Neural cell (in vitro differentiated cells): Measurements from ENCODE around the gene DAP. TPM values are rescaled to one million over a fixed set of nuclear protein-coding genes. Genes with fewer than 3 reads are reported as not detected.

Experiments
- H2AFZ ChIP-seq: fragments of 200-600, 300-800 bp; sonication (generic), shearing (Covaris generic); 2 replicates; pipeline ENCODE4 v1.6.0; 2014; ENCODE audit warnings: low read depth, mild to moderate bottlenecking, antibody characterized with exemption, low read length, moderate library complexity
- H3F3A ChIP-seq: fragments of 200-600 bp; shearing (Covaris generic); 2 replicates; pipeline ENCODE4 v1.6.1; 2016; ENCODE audit warnings: mild to moderate bottlenecking, moderate library complexity, mixed read lengths, antibody characterized with exemption, low read length; ENCODE audit not compliant: insufficient read depth, poor library complexity, severe bottlenecking
- H3K27ac ChIP-seq: fragments of 200-600, 300-800 bp; sonication (generic), shearing (Covaris generic); 2 replicates; pipeline ENCODE4 v1.5.1; 2014; ENCODE audit warnings: mild to moderate bottlenecking, low read length, moderate library complexity
- H3K27me3 ChIP-seq: fragments of 300-800, 200-600 bp; sonication (generic), shearing (Covaris generic); 2 replicates; pipeline ENCODE4 v1.6.0; 2014; ENCODE audit warnings: mild to moderate bottlenecking, low read depth, low read length, moderate library complexity; ENCODE audit not compliant: insufficient read depth
- H3K36me3 ChIP-seq: fragments of 300-800, 200-600 bp; sonication (generic), shearing (Covaris generic); 2 replicates; pipeline ENCODE4 v1.5.1; 2014; ENCODE audit warnings: mild to moderate bottlenecking, antibody characterized with exemption, low read length, moderate library complexity; ENCODE audit not compliant: insufficient read depth
- H3K4me2 ChIP-seq: fragments of 300-800, 200-600 bp; sonication (generic), shearing (Covaris generic); 2 replicates; pipeline ENCODE4 v1.6.0; 2014; ENCODE audit warnings: mild to moderate bottlenecking, low read length
- H3K4me3 ChIP-seq: fragments of 300-800, 200-600 bp; sonication (generic), shearing (Covaris generic); 2 replicates; pipeline ENCODE4 v1.5.1; 2014; ENCODE audit warnings: mild to moderate bottlenecking, low read length, moderate library complexity
- H3K79me2 ChIP-seq: fragments of 200-600 bp; shearing (Covaris generic); replicated peaks from 2 replicates; pipeline ENCODE4 v1.6.0; 2014; ENCODE audit warnings: mild to moderate bottlenecking, low read length, moderate library complexity; ENCODE audit not compliant: insufficient read depth
- H3K9ac ChIP-seq: fragments of 300-800, 200-600 bp; sonication (generic), shearing (Covaris generic); 2 replicates; pipeline ENCODE4 v1.6.1; 2016; ENCODE audit warnings: mild to moderate bottlenecking, low read length, mixed read lengths
- H3K9me2 ChIP-seq: fragments of 200-600 bp; shearing (Covaris generic); 2 replicates; pipeline ENCODE4 v1.6.1; 2016; ENCODE audit warnings: mild to moderate bottlenecking, low read length, mixed read lengths; ENCODE audit not compliant: insufficient read depth
- H3K9me3 ChIP-seq: fragments of 200-600, 300-800 bp; sonication (generic), shearing (Covaris generic); 2 replicates; pipeline ENCODE4 v1.6.1; 2016; ENCODE audit warnings: mild to moderate bottlenecking, mixed run types, low read length, moderate library complexity, mixed read lengths
- H4K20me1 ChIP-seq: fragments of 200-600 bp; shearing (Covaris generic); 2 replicates; pipeline ENCODE4 v1.6.1; 2016; ENCODE audit warnings: mild to moderate bottlenecking, mixed run types; ENCODE audit not compliant: insufficient read depth
- EP300 ChIP-seq: fragments of 450-650 bp; conservative IDR thresholded peaks from 2 replicates; pipeline ENCODE4 v1.6.1; 2014; ENCODE audit warnings: antibody characterized with exemption, mild to moderate bottlenecking, moderate library complexity; ENCODE audit not compliant: poor library complexity, severe bottlenecking
- EZH2 ChIP-seq: fragments of 200-600, 300-800 bp; shearing (Covaris generic), sonication (generic); IDR thresholded peaks from 2 replicates; pipeline ENCODE4 v1.6.1; 2014; ENCODE audit warnings: antibody characterized with exemption, low read length, borderline replicate concordance, mild to moderate bottlenecking; ENCODE audit not compliant: insufficient read depth, poor library complexity, severe bottlenecking
- MXI1 ChIP-seq: fragments of 450-650 bp; conservative IDR thresholded peaks from 2 replicates; pipeline ENCODE4 v1.6.1; 2014; ENCODE audit warnings: antibody characterized with exemption, mild to moderate bottlenecking; ENCODE audit not compliant: poor library complexity, severe bottlenecking
- POLR2AphosphoS5 ChIP-seq: IDR thresholded peaks from 2 replicates; pipeline ENCODE4 v1.6.1; 2012
- RAD21 ChIP-seq: fragments of 450-650 bp; conservative IDR thresholded peaks from 2 replicates; pipeline ENCODE4 v1.6.1; 2014; ENCODE audit warnings: antibody characterized with exemption, mild to moderate bottlenecking, moderate library complexity
- SMC3 ChIP-seq: fragments of 450-650 bp; conservative IDR thresholded peaks from 2 replicates; pipeline ENCODE4 v1.6.1; 2014; ENCODE audit warnings: antibody characterized with exemption, mild to moderate bottlenecking, moderate library complexity; ENCODE audit not compliant: poor library complexity
- TAF1 ChIP-seq: IDR thresholded peaks from 2 replicates; pipeline ENCODE4 v1.6.1; 2012; ENCODE audit warnings: low read depth
- polyA plus RNA-seq: library from polyadenylated mRNA; depleted of rRNA; stranded (reverse); fragments of >200 nt; gene quantifications from 2 replicates; pipeline ENCODE4 v1.2.3, GENCODE V29; 2014
- TF ChIP-seq, protein P1 (sequence below): IDR thresholded peaks from 2 replicates; pipeline ENCODE4 v1.6.1; 2012; ENCODE audit warnings: borderline replicate concordance
- TF ChIP-seq, protein P2 (sequence below): fragments of 450-650 bp; IDR thresholded peaks from 2 replicates; pipeline ENCODE4 v1.5.1; 2014; ENCODE audit warnings: antibody characterized with exemption, mild to moderate bottlenecking, moderate library complexity; ENCODE audit not compliant: poor library complexity, severe bottlenecking

DAP gene
- polyA plus RNA-seq, 1 donor from 2014 or later: 9.3 TPM

DNA sequence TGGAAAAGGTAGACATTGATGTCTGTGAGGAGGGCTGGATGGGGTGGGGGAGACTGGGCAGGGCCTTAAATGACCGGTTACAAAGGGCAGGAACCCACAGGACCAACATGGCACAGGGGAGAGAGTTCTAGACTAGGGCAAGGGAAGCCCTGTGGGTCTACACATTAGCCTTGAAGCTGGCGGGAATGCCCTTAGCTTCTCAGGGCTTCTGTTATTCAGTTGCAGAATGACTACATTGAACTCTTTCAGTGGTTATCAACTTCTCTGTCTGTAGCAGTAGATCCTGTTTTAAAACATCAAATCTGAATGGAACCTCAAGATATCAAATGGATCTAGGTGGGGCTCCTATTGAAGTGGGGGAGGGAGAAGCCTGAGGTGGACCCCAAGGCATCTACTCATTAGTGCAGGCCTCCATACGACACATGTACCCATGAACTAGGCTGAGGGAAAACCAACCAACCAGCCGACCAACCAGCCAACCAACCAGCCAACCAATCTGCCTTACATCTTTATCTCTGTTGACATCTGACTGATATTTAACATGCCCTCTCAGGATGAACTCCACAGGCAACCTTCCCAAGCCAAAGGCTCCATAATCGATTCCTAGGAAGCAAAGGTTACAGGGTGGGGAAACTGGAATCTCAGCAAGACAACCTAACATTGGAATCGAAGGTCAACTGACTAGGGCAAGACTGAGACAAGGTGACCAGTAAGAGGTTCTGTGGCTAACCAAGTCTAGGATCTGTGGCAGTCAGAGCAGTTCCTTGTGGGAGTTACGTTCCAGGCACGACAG lies 48.3 kb downstream of the DAP start:
- Histone ChIP-seq H3K36me3 (no peaks in the 10 kb centered on the region), H3K79me2 (no peaks in the 10 kb centered on the region), H3K4me2 (no peak overlapping the region), H3K4me3 (no peak overlapping the region), H3K27me3 (no peaks in the 10 kb centered on the region), H3K9me3 (no peaks in the 10 kb centered on the region), H3K27ac (no peak overlapping the region), H2AFZ (no peak overlapping the region), H3K9me2 (no peaks in the 10 kb centered on the region), H3F3A (no peaks in the 10 kb centered on the region), H4K20me1 (no peaks in the 10 kb centered on the region), H3K9ac (no peak overlapping the region)
- TF ChIP-seq, protein P1, sequence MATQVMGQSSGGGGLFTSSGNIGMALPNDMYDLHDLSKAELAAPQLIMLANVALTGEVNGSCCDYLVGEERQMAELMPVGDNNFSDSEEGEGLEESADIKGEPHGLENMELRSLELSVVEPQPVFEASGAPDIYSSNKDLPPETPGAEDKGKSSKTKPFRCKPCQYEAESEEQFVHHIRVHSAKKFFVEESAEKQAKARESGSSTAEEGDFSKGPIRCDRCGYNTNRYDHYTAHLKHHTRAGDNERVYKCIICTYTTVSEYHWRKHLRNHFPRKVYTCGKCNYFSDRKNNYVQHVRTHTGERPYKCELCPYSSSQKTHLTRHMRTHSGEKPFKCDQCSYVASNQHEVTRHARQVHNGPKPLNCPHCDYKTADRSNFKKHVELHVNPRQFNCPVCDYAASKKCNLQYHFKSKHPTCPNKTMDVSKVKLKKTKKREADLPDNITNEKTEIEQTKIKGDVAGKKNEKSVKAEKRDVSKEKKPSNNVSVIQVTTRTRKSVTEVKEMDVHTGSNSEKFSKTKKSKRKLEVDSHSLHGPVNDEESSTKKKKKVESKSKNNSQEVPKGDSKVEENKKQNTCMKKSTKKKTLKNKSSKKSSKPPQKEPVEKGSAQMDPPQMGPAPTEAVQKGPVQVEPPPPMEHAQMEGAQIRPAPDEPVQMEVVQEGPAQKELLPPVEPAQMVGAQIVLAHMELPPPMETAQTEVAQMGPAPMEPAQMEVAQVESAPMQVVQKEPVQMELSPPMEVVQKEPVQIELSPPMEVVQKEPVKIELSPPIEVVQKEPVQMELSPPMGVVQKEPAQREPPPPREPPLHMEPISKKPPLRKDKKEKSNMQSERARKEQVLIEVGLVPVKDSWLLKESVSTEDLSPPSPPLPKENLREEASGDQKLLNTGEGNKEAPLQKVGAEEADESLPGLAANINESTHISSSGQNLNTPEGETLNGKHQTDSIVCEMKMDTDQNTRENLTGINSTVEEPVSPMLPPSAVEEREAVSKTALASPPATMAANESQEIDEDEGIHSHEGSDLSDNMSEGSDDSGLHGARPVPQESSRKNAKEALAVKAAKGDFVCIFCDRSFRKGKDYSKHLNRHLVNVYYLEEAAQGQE: no peak
- TF ChIP-seq EP300 (no peak), TAF1 (no peak), POLR2AphosphoS5 (no peak), SMC3 (no peak), EZH2 (no peak), MXI1 (no peak), RAD21 (no peak)
- TF ChIP-seq, protein P2, sequence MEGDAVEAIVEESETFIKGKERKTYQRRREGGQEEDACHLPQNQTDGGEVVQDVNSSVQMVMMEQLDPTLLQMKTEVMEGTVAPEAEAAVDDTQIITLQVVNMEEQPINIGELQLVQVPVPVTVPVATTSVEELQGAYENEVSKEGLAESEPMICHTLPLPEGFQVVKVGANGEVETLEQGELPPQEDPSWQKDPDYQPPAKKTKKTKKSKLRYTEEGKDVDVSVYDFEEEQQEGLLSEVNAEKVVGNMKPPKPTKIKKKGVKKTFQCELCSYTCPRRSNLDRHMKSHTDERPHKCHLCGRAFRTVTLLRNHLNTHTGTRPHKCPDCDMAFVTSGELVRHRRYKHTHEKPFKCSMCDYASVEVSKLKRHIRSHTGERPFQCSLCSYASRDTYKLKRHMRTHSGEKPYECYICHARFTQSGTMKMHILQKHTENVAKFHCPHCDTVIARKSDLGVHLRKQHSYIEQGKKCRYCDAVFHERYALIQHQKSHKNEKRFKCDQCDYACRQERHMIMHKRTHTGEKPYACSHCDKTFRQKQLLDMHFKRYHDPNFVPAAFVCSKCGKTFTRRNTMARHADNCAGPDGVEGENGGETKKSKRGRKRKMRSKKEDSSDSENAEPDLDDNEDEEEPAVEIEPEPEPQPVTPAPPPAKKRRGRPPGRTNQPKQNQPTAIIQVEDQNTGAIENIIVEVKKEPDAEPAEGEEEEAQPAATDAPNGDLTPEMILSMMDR: no peak

DNA sequence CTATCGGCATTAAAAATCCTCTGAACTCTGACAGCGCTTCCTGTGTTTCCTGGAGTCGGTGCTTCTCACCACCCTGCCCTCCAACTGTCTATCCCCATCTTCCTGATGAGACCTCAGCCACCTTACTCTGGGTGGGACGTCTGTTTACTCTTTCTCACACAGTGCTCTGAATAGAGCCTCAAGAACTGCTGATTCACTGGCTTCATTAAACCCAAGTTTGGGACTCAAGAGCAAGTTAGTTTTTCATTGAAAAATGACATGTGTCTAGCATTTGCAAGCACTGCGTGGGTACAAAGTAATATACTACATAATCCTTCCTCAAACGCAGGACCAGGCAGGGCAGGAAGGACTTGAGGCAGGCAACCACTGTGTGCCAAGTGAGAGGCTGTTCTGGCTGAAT lies 49.5 kb downstream of the DAP start:
- TF ChIP-seq EP300 (no peak), MXI1 (no peak), TAF1 (no peak), POLR2AphosphoS5 (no peak), SMC3 (no peak), RAD21 (no peak), EZH2 (no peak)
- TF ChIP-seq, protein P1: no peak
- TF ChIP-seq, protein P2: no peak
- H3K9me2 ChIP-seq: no peaks in the 10 kb centered on the region
- H3K79me2 ChIP-seq: no peaks in the 10 kb centered on the region
- H3K4me3 ChIP-seq: no peak overlapping the region
- no peaks in the 10 kb centered on the region for H3K9me3 ChIP-seq
- no peak overlapping the region for H2AFZ ChIP-seq
- H4K20me1 ChIP-seq: no peaks in the 10 kb centered on the region
- no peak overlapping the region for H3K27ac ChIP-seq
- H3F3A ChIP-seq: no peaks in the 10 kb centered on the region
- no peaks in the 10 kb centered on the region for H3K27me3 ChIP-seq
- H3K9ac ChIP-seq: no peak overlapping the region
- H3K36me3 ChIP-seq: no peaks in the 10 kb centered on the region
- no peak overlapping the region for H3K4me2 ChIP-seq
